LNCaP clone FGC (cell line): Measurements from ENCODE around the gene SKP1.
A peak's percentile ranks its signal among the peaks of the same experiment; 100 is the strongest.

Experiments
- DNase-seq: peaks from one replicate; pipeline ENCODE4 v3.0.0-alpha.2; 2011; ENCODE audit warnings: low read depth
- H3K4me3 ChIP-seq: 2 replicates; pipeline ENCODE4 v1.5.1; 2011; ENCODE audit warnings: mild to moderate bottlenecking, low read depth, low read length, control low read depth
- TF ChIP-seq, protein P1 (sequence below): IDR thresholded peaks from 2 replicates; pipeline ENCODE4 v1.5.1; 2012; ENCODE audit warnings: mild to moderate bottlenecking; ENCODE audit not compliant: control insufficient read depth, insufficient read depth; ENCODE audit errors: extremely low read depth

SKP1 gene

DNA sequence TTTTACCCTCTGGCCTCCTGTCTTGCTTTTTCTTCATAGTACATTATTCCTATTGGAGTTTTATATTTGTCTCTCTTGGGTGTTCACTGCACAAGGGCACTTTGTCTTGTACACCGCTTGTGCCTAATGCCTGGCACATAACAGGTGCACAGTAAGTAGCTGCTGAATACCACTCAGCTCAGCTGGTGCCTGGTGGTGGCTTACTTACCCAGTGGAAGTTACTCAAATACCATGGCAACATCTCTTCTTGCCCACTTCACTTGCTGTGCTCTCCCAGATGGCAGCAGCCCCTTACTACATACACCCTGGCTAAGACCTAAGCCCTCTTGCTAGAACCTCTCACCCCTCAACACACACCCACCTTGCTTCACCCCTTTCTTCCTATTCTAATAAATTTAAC, 11.3 kb upstream of the SKP1 start:
- TF ChIP-seq, protein P1, sequence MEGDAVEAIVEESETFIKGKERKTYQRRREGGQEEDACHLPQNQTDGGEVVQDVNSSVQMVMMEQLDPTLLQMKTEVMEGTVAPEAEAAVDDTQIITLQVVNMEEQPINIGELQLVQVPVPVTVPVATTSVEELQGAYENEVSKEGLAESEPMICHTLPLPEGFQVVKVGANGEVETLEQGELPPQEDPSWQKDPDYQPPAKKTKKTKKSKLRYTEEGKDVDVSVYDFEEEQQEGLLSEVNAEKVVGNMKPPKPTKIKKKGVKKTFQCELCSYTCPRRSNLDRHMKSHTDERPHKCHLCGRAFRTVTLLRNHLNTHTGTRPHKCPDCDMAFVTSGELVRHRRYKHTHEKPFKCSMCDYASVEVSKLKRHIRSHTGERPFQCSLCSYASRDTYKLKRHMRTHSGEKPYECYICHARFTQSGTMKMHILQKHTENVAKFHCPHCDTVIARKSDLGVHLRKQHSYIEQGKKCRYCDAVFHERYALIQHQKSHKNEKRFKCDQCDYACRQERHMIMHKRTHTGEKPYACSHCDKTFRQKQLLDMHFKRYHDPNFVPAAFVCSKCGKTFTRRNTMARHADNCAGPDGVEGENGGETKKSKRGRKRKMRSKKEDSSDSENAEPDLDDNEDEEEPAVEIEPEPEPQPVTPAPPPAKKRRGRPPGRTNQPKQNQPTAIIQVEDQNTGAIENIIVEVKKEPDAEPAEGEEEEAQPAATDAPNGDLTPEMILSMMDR: no peak
- no peak overlapping the region for H3K4me3 ChIP-seq
- no peak for DNase-seq

DNA sequence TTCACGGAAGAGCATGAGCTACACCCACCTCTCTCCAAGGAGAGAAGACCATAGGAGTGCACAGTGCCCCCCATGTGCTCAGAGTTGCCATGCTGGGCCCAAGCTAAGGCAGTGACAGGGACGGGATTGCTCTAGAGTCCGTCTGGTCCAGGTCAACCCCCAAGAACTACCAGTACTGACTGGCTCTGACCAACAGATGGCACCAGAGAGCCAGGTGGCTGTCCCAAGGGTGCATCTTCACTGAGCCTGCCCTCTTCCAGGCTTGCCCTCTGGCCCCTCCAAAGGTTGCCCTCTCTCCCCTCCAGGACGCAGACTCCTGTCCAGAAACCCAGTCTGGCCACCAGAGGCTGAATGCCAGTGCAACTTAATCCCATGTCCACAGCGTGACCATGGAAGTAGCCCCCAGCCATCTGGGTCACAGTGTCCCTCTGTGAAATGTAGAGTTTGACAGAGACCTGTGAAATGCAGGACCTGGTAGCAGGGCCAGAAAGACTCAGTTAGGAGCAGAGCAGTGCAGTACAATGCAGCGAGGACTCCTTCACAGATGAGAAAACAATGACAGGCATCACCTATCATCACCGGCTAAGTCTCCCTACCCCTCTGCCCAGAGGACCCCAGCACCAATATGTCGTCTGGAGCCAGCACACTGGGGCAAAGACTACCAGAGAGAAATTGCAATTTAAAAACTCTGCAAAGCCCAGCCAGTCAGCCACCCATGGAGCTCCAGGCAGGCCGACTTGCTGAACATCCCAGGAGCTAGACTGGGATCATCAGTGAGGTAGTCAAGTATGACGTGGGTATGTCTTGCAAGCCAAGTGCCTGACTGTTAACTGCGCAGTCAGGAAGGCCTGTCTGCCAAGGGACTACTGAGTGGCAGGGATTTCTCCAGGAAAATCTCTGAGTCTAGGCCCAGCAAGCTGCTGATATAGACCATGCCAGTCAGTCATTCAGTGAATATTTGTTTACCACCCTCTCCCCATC, 7.7 kb upstream of the SKP1 start:
- no peak overlapping the region for H3K4me3 ChIP-seq
- TF ChIP-seq, protein P1: peak; percentile 94
- no peak for DNase-seq

DNA sequence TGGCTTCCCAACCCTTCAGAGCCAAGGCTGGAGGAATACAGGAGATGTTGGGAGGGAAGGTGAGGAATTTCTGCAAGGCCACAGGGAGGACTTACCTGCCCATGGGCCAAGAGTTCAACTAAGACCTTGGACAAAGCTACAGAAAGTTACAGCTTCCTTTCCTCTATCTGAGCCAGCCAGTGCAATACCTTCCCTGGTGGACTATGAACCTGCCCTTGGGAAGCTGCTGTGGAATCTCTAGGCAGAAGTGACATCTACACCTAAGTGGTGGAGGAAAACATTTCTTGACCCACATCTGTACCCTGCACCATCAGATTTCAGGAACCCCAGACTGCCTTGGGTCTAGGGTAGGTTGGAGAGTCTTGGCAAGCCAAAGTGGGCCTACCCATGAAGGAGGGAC, 6.7 kb upstream of the SKP1 start:
- no peak for DNase-seq
- TF ChIP-seq, protein P1: no peak

DNA sequence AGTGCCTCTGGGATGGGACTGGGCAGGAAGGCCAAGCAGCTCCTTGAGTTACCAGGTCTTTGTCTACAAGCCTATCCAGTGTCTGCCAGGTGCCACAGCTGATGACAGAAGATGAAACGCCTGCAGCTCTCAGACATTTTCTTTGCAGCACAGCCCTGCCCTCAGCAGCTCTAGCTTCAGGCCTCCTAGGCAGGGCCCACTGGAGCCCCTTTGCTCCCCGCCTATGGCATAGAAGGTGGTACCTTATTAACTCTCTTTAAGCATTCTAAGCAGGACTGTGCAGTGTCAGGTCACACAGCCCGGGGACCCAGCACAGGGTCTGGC, 1.3 kb upstream of the SKP1 start:
- peak overlapping the region; percentile 90 for H3K4me3 ChIP-seq
- no peak for DNase-seq
- TF ChIP-seq, protein P1: no peak

More for the DNA sequence above, 6.7 kb upstream of the SKP1 start:
- no peak overlapping the region for H3K4me3 ChIP-seq

DNA sequence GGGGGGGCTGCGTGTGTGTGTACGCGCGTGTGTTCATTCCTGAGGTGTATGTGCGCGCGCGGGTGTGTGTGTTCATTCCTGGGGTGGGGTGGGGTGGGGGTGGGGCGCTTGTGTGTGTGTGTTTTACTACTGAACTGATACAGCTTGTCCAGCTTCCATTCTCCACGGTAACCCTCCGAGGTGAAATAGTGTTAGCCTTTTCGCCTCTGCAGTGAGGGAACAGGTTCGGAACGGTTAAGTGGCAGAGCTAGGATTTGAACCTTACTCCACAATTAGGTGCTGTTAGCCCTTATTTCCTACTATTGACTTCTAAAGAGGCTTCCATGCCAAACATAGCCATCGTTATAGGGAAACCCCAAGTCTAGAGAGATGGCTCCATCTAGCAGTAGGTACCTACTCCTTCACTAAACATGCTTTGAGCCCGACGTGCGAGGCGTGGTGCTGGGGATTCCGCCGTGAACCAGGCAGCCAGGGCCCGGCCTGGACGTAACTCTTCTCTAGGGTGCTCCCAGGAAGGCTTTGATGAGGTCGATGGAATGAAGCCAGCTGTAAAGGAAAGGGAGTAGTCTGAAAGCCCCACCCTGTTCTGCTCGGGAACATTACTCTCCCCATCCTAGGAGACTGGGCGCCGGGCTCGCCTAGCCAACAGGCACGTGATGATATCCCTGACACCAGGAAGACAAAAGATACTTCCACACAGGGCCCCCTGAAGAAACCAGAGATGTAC, 782 bp upstream of the SKP1 start:
- TF ChIP-seq, protein P1: no peak
- DNase-seq: no peak
- H3K4me3 ChIP-seq: peak overlapping the region; percentile 90

DNA sequence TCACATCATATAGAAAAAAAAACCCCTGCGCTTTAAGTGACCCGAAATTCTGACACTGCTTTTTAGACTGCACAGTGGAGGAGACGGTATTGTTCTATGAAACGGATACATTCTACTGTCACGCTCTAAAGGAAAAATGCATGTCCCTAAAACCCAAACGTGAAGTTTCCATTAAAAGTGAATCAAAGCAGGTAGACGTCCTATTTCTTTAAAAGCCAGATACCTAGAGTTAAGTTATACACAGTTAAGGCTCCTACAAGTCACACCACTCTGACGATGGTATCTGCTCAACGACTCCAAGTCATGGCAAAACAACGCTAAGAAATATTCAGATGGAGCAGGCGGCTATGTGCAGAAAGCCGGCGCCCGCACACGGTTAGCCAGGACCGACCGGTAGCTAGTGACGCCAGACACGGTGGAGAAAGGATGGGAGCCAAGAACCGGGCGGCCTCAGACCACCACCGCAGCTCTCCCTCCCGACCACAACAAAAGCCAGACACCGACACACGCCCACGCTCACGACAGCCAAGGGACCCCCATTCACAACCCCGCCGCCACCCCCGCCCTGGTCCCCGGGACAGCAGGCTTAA, 734 bp downstream of the SKP1 start:
- TF ChIP-seq, protein P1: no peak
- DNase-seq: no peak
- peak overlapping the region; percentile 90 for H3K4me3 ChIP-seq
